Glomerular visceral epithelial cell (primary cell): ENCODE measurements around the gene PLXND1.
"Not testable (repeated sequence)": the region's sequence is repeated elsewhere in the genome, so short reads cannot be mapped to it uniquely, and the experiment has no call there.

Source experiments
- DNase-seq: peaks from one replicate; pipeline ENCODE4 v3.0.0-alpha.2; 2016; ENCODE audit errors: extremely low spot score

Gene PLXND1, protein sequence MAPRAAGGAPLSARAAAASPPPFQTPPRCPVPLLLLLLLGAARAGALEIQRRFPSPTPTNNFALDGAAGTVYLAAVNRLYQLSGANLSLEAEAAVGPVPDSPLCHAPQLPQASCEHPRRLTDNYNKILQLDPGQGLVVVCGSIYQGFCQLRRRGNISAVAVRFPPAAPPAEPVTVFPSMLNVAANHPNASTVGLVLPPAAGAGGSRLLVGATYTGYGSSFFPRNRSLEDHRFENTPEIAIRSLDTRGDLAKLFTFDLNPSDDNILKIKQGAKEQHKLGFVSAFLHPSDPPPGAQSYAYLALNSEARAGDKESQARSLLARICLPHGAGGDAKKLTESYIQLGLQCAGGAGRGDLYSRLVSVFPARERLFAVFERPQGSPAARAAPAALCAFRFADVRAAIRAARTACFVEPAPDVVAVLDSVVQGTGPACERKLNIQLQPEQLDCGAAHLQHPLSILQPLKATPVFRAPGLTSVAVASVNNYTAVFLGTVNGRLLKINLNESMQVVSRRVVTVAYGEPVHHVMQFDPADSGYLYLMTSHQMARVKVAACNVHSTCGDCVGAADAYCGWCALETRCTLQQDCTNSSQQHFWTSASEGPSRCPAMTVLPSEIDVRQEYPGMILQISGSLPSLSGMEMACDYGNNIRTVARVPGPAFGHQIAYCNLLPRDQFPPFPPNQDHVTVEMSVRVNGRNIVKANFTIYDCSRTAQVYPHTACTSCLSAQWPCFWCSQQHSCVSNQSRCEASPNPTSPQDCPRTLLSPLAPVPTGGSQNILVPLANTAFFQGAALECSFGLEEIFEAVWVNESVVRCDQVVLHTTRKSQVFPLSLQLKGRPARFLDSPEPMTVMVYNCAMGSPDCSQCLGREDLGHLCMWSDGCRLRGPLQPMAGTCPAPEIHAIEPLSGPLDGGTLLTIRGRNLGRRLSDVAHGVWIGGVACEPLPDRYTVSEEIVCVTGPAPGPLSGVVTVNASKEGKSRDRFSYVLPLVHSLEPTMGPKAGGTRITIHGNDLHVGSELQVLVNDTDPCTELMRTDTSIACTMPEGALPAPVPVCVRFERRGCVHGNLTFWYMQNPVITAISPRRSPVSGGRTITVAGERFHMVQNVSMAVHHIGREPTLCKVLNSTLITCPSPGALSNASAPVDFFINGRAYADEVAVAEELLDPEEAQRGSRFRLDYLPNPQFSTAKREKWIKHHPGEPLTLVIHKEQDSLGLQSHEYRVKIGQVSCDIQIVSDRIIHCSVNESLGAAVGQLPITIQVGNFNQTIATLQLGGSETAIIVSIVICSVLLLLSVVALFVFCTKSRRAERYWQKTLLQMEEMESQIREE (N-terminal part only)

DNA sequence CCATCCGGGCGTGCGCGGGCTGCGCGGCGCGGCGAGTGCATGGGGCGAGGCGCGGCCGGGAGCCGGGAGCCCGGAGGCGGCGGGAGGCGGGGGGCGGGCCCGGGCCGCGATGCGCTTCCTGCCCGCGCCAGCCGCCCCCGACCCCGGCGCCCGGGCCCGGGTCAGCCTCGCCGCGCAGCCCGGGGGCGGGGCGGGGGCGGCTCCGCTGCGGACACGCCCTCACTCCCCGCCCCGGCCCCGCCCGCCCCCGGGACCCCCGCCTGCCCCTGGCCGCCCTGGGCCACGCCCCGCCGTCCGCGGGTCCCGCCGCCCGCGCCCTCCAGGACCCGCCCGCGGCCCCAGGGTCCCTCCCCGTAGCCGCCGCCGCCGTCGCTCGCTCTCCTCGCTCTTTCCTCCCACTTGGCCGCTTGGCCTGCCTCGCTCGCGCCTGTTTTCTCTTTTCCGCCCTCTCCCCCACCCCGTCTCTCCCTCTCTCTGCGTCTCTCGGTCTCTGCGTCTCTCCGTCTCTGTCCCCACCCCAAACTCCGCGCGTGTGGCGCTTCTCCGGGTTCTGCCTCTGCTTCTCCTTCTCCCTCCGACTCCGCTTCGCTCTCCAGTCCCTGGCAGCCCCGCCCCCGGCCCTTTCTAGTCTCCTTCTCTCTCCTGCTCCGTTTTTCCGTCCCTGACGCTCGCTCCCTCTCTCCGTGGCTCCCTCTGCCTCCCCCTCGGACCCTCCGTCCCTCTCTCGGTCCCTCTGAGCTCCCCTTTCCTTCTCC lies at the start of gene PLXND1:
TSS of gene PLXND1 (minus strand) at position 41 of the 755 bp plus-strand sequence. CDS start at position 4, 37 bp downstream.
- DNase-seq = peak; percentile 64

DNA sequence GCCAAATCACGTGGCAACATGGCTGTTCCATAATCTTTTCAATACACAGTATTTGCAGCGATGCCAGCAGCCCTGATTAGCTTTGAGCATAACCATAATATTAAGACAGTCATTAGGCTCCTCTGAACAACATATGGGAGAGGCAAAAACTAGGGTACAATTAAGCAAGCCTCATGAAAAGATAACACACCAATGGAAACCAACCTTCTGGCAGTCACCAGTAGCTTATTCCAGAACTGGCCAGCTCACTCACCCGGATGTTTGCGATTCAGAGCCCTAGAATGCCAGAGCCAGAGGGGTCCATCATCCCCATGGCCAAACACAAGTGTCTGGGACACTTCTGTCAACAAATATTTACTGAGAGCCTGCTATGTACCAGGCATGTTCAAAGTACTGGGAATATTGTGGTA lies 48.8 kb upstream of the PLXND1 start:
- no peak for DNase-seq

DNA sequence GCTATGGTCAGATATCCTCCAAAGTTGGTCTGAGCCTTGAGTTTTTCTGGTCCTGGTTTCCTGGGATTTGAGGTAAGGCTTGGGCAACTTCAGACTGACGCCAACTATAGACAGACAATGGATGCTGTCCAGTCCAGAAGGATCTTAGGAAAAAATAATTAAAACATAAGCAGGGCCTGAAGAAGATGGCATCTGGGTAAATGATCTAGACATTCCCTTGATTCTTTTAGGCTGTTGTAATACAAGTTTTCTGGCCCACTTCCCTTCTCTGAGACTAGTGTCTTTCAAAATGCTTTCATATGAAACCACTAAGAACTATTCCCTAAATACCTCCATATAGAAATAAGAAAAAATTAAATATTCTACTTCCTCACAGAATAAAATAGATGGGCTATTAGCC lies 47.7 kb upstream of the PLXND1 start:
- peak; percentile 47 for DNase-seq

DNA sequence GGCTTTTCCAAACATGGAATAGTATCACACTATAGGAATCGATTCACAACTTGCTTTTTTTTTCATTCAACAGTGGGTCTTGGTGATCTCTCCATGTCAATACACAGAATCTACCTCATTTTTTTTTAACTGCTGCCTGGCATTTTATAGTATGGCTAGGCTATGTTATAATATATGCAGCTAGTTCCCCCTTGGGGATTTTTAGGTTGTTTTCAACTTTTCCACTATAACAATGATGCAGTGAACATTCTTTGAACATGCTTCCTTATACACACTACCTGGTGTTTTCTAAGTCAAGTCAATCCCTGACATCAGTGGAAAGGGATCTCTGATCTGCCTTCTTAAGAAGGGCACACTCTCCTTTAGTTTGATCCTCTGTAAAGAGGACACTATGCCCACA lies 46.5 kb upstream of the PLXND1 start:
- no peak for DNase-seq

DNA sequence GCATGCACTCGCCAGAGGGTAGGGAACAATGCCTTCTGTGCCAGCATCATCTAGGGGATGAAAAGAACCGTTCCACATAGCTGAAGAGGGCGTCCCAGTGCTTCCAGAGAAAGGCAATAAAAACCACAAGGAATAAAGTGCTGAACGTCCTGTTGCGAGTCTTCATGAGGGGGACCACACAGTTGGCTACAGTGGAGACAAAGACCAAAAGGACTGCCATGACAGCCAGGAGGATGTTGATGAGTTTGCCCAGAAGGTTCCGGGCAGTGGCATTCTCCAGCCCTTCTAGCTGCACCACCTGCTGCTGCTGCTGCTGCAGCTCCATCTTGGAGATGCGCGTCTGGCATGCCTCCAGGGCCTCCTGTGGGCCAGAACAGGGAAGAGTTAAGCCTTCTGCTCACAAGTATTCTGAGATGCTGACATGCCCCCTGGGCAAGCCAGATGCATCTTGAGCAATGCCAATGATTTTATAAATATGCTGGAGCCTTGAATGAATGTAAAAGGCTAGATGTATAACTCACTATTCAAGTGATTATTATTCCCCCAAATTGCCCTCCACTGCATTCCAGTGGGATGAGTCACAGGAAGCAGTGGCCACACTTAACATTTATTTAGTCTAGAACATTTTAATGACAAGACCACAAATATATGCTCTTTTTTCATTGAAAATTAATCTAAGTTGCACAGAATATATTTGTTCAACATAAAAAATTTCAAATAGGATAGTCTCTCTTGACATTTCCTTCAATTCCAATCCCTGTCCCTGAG lies 45.1 kb upstream of the PLXND1 start:
- DNase-seq = peak; percentile 83

DNA sequence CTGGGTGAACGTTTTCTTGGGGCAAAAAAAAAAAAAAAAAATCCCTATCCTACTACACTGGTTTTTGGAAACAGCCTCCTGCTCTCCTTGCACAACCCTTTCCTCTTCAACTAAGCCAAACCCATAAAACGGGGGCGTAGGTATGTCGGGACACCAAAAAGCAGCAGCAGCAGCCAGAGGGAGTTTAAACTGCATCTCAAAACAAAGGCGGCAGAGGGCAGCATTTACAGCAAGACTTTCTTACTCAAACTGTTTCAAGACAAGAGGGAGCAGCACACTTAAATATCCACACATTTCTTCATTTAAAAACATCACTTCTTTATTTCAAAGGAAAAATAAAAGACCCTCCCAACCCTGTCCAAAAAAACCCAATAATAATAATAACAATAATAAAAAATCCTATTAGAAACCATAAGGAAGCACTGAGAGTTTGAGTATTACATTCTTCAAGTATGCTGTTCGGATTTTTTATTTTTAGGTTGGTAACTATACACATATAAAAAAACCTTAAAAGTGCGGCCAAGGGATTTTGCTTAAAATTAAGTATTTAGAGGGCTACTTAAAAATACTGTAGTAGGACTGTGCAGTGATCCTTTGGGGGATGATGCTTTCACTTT lies 43.9 kb upstream of the PLXND1 start:
- DNase-seq = peak; percentile 72

DNA sequence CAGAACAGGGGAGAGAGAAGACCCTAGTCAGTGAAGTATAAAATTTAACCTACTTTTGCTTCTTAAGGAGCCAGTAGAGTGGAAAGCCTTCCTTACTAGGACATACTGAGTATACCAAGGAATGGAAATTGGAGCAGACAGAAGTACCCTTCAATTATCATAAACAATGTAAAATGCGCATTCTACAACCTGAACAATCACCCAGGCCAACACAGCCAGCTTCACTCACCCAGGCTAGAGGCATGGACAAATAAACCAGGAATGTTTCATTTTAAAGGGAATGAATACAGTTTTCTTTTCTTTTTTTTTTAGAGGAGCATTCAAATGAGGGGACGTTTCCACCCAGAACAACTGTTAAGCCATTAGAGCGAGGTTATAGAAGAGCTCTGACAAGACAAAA lies 41.9 kb upstream of the PLXND1 start:
- no peak for DNase-seq

DNA sequence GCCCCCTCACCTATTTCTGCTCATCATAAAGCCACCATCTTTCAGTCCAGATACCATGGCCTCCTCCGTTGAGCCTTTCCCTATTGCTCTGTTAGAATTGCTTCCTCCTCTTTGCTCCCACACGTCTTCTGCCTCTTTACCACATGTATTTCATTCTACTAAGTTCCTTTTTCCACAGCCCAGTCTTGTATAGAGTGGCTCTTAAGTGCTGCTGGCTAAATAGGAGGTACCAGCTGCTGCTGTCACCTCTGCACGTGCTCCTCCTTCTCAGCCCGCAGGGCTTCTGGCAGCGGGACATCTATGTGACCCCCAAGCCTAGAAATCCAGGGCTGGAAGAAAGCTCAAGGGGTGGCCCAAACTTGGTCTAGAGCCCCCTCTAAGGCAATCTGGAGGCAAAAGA lies 38.8 kb upstream of the PLXND1 start:
- no peak for DNase-seq

DNA sequence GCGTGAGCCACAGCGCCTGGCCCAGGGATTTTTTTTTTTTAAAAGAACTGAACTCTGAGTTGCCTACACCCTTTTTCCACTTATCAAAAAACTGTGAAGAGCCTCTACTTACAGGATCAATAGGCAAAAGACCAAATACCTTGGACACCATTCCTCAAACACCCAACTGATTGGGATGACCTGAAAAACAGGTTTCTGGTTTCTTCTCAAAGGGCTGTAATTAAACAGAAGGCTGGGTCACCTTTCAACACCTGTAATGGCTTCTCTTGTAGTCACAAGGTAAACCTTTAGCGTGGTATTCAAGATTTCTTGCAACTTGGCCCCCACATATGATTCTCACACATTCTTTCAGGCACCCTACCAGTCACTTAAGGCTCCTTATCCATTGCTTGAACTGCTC lies 38.4 kb upstream of the PLXND1 start:
- no peak for DNase-seq

DNA sequence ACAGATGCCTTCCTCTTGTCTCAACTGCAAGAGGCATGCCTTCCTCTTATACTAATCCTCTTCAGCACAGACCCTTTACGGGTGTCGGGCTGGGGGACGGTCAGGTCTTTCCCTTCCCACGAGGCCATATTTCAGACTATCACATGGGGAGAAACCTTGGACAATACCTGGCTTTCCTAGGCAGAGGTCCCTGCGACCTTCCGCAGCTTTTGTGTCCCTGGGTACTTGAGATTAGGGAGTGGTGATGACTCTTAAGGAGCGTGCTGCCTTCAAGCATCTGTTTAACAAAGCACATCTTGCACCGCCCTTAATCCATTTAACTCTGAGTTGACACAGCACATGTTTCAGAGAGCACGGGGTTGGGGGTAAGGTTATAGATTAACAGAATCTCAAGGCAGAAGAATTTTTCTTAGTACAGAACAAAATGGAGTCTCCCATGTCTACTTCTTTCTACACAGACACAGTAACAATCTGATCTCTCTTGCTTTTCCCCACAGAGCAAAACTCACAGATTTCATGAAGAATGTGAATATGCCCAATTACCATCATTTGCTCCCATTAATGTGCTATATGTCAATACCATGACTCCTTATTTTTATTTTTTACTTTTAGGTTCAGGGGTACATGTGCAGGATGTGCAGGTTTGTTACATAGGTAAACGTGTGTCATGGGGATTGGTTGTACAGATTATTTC lies 35.2 kb upstream of the PLXND1 start:
- DNase-seq = not testable (repeated sequence)

DNA sequence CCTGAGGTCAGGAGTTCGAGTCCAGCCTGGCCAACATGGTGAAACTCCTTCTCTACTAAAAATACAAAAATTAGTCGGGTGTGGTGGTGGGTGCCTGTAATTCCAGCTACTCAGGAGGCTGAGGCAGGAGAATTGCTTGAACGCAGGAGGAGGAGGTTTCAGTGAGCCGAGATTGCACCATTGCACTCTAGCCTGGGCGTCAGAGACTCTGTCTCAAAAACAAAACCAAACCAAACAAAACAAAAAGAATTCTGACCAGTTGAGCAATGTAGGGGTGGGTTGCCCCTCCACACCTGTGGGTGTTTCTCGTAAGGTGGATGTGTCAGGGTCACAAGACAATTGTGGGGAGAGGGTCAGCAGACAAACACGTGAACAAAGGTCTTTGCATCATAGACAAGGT lies 34.5 kb upstream of the PLXND1 start:
- DNase-seq = not testable (repeated sequence)

DNA sequence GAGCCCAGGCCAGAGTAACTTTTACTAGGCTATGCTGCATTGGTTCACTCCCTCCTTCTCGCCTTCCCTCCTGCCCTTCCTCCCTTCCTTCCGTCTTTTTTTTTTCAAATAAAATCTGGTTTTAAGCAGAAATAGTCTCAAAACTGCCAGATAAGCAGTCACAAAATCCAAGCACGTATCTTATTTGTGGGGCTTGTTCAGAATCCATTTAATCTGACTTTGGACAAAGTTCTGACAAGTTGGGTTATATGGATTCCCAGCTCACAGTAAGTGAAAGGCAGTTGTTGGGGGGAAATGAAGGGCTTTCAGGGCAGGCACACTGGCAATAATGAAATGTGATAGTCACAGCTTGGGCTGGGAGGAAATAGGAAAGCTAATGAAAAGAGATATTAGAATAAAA lies 32.0 kb upstream of the PLXND1 start:
- no peak for DNase-seq

DNA sequence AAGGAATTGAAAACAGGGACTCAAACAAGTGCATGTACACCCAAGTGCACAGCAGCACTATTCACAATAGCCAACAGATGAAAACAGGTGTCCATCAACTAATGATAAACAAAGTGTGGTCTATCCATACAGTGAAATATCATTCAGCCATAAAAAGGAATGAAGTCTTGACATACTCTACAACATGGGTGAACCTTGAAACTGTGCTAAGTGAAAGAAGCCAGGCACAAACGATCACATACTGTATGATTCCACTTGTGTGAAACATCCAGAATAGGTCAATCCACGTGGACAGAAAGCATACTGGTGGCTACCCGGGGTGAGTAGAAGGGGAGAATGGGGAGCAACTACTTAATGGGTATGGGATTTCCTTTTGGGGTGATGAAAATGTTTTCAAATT lies 29.6 kb upstream of the PLXND1 start:
- no peak for DNase-seq

DNA sequence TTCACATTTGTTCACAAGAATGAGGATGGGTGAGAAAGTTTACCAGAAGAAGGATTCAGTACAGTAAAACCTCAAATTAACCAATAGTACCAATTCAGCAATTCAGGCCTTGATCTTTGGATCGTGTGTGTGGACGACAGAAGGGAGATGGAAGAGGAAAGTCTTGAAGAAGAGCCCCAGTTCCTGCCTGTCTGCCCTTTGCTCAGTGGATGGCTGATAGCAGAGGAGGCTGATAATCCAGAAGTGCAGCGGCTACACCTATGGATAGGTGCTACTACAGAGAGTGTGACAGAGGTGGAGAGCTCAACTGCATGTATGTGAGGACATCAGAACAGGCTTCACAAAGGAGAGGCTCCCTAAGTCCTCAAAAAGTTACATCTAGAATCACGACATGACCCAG lies 29.2 kb upstream of the PLXND1 start:
- DNase-seq = no peak

DNA sequence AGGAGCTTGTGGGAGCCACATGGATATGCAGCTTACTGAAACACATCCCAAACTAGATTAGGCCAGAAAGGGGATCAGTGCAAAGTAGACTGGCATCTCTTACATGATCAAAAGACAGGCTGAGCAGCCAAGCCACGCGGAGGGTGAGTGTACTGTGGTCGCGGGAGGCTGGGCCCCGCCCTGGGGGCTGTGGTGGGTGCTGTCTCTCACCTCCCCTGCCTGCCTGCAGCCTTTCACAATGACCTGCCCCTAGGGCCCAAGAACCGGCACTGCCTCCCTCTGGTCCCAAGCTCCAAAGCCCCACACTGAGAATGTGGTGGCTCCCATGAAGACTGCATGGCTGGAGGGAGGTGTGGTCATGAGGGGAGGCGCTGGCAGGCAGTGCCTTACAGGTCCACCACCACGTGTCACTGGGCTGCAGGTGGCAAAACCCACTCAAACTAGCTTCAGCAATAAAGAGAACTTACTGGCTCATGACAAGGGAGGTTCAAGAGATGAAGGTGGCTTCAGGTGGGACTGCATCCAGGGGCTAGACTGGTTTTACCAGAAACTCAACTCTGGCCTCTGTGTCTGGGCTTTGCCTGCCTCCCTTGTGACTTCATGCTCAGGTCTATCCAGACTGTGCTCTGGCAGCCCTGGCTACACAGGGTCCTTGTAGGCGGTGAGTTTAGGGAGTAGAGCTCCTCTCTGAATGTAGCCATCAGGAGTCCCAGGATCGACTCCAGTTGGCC lies 27.4 kb upstream of the PLXND1 start:
- no peak for DNase-seq

DNA sequence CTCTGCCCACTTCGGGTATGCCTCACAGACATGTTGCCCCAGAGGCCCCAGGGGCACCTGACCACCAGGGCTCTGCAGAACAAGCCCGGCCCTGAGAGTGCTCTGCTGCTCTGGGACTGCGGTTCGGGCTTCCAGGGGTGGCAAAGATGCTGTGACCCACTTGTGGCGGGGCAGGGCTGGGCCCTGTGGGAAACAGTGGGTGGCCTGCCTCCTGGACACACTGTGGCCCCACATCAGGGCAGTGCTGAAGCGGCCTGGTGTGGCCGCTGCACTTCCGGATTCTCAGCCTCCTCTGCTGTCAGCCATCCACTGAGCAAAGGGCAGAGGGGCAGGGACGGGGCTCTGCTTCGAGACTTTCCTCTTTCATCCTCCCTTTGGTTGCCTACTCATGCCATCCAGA lies 26.5 kb upstream of the PLXND1 start:
- DNase-seq = no peak

DNA sequence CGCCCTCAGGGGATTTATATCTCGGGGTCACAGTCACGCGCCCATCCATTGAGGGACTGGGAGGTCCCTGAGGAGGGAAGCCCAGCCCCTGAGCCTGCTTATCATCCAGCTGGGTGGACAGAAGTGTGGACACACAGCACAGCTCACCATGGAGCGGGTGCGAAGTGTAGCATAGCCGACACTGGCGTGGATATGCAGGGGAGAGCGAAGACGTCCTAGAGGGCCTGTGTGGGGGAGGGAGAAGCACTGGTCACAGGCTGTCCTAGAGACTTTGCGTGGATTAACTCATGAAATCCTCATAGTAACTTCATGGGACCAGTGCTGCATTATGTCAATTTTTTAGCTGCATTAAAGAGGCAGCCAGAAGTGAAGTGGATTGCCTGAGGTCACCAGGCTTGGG lies 26.1 kb upstream of the PLXND1 start:
- DNase-seq = no peak

DNA sequence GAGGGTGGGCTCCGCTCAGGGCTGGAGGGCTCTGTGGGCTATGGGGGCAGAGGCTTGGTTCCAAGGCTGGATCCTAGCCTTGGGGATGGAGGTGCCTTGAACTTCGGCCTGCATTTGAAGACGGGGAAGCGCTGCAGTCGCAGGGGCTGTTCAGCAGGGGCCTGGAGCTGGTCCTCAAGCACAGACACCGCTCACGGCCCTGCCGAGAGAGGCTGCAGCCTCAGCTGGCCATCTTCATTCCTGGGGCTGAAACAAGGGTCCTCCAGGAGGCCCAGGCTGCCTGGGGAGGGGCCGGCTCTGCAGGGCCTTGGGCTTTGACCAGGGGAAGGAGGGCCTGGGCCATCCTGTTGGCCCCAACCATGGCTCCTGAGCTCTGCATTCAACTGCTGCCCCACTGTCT lies 25.6 kb upstream of the PLXND1 start:
- DNase-seq = no peak

DNA sequence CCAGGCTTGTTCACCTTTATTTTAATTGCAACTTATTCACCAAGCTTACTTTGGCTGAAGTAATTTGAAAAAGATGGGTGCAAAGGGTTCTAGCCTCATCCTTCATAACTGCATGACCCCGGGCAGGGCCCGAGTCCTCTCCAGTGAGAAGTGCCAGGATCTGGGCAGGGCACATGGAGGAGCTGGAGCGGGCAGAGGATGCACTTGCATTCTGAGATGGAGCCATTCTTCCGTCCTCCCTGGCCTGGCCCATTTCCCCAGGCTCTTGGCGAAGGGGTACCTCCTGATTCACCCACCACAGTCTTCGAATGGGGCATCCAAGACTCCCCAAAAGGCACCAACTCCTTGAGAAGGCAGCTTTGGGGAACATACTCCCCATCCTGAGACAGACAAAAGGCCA lies 22.5 kb upstream of the PLXND1 start:
- no peak for DNase-seq
